Thoracic aorta (tissue), 2 donors: ENCODE results near the gene LDAH. TPM values are rescaled to one million over a fixed set of nuclear protein-coding genes. Genes with fewer than 3 reads are reported as not detected.

Experiments used
- ATAC-seq: fragments of 150-250 bp; one replicate; pipeline ENCODE4 v1.8.0; 2017; ENCODE audit warnings: low read depth; ENCODE audit not compliant: insufficient number of reproducible peaks, low FRiP score
- DNase-seq: peaks from one replicate; pipeline ENCODE4 v3.0.0-alpha.2; 2020; ENCODE audit warnings: low spot score
- H3K27ac ChIP-seq, 2 donors: fragments of 200-600 bp; sonication (generic); 1 replicate in 1 of 2; 2 replicates in 1 of 2; pipeline ENCODE4 v1.5.1; 2016; ENCODE audit warnings: mild to moderate bottlenecking in 2 of 2, moderate library complexity in 2 of 2
- H3K27me3 ChIP-seq: fragments of 200-600 bp; sonication (generic); replicated peaks from 2 replicates; pipeline ENCODE4 v1.6.0; 2016; ENCODE audit warnings: mild to moderate bottlenecking; ENCODE audit not compliant: insufficient read depth
- H3K36me3 ChIP-seq: fragments of 200-600 bp; sonication (generic); one replicate; pipeline ENCODE4 v1.5.1; 2016
- H3K4me1 ChIP-seq, 2 donors: fragments of 200-600 bp; sonication (generic); 1 replicate in 1 of 2; 2 replicates in 1 of 2; pipeline versions ENCODE4 v1.5.1 to v1.6.0; 2016; ENCODE audit warnings: low read depth in 2 of 2, mild to moderate bottlenecking in 1 of 2; ENCODE audit not compliant: control insufficient read depth in 1 of 2
- H3K4me3 ChIP-seq: fragments of 200-600 bp; sonication (generic); 2 replicates; pipeline ENCODE4 v1.5.1; 2016; ENCODE audit warnings: mild to moderate bottlenecking
- H3K9me3 ChIP-seq: fragments of 200-600 bp; sonication (generic); 2 replicates; pipeline ENCODE4 v1.5.1; 2016
- total RNA-seq, 2 donors: library from RNA; depleted of rRNA; stranded (reverse); fragments of >200 nt; gene quantifications; one replicate each; pipeline versions ENCODE4 v1.1.0 to v1.2.3, GENCODE V29; 2016
- TF ChIP-seq, protein P1 (sequence below): fragments of 200-600 bp; sonication (generic); IDR thresholded peaks from one replicate; pipeline ENCODE4 v1.5.1; 2019; ENCODE audit warnings: antibody characterized with exemption

The LDAH gene
- total RNA-seq, 2 donors from 2014 or later, result 14.5 to 19.8 TPM

GRCh38 chr2:20667531-20668401 is 155.1 kb downstream of the LDAH start:
- TF ChIP-seq, protein P1, sequence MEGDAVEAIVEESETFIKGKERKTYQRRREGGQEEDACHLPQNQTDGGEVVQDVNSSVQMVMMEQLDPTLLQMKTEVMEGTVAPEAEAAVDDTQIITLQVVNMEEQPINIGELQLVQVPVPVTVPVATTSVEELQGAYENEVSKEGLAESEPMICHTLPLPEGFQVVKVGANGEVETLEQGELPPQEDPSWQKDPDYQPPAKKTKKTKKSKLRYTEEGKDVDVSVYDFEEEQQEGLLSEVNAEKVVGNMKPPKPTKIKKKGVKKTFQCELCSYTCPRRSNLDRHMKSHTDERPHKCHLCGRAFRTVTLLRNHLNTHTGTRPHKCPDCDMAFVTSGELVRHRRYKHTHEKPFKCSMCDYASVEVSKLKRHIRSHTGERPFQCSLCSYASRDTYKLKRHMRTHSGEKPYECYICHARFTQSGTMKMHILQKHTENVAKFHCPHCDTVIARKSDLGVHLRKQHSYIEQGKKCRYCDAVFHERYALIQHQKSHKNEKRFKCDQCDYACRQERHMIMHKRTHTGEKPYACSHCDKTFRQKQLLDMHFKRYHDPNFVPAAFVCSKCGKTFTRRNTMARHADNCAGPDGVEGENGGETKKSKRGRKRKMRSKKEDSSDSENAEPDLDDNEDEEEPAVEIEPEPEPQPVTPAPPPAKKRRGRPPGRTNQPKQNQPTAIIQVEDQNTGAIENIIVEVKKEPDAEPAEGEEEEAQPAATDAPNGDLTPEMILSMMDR, result no peak
- H3K9me3 ChIP-seq, result no peaks in the 10 kb centered on the region
- peak overlapping the region; percentile 88 for H3K4me3 ChIP-seq
- no peak for ATAC-seq
- peak overlapping the region; percentile 90 to 99 for H3K27ac ChIP-seq
- H3K4me1 ChIP-seq, result peaks cover 8 to 70% of the 10 kb centered on the region in 2 donors
- H3K36me3 ChIP-seq, result peaks cover 13% of the 10 kb centered on the region
- H3K27me3 ChIP-seq, result no peaks in the 10 kb centered on the region
- DNase-seq, result no peak

- peaks cover 13% of the 10 kb centered on the region for H3K36me3 ChIP-seq
- H3K9me3 ChIP-seq, result no peaks in the 10 kb centered on the region
- H3K4me1 ChIP-seq, result peaks cover 3 to 64% of the 10 kb centered on the region in 2 donors
- H3K27ac ChIP-seq, result peak overlapping the region; percentile 99
- TF ChIP-seq, protein P1, result no peak
- H3K4me3 ChIP-seq, result peak overlapping the region; percentile 88
- no peak for DNase-seq
- no peaks in the 10 kb centered on the region for H3K27me3 ChIP-seq
- peak; percentile 29 for ATAC-seq
These were observed 155.8 kb downstream of the LDAH start for GRCh38 chr2:20667151-20667530.

DNA sequence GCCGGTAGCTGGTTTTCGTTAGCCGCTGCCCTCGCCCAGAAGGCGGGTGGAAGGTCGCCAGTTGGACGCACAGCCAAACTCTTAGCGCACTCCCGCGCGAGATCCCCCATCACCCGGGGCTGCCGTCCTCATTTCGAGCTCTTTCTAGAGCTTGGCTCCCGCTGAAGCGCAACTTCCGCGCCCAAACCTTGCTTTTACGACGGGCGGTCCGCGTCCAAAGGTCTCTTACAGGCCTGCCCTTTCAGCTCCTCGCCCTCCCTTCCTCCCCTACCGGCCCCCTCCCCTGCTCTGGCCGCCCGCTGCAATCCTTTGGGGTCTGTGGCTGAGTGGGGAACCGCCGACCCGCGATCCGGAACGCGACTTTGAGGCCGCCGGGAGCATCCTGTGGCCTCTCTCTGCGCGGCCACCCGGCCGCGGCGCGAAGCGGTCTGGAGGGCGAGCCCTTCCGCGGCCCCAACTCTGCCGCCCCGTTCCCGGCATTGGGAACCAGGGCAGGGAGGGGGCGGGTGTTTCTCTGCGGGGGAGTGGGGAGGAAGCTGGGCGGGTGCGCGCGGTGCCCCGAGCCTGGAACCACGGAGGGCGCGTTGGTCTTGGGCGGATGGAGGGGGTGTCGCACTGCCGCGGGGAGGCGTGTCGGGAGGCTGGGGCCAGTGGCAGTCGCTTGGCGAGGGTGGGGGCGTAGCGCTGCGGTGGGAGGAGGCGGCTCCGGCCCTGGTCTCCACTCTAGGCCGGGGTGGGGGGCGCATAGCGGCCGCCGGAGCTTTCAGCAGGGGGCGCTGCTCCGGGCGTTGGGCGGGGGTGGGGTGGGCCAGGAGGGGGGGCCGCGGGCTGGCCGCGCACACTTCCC is 156.4 kb downstream of the LDAH start, which contains the start of gene GDF7:
Gene GDF7 (plus strand): TSS at position 841 of the 847 bp plus-strand sequence. CDS start 96 bp downstream, outside the sequence.
- DNase-seq, result no peak
- Histone ChIP-seq H3K27me3 (no peaks in the 10 kb centered on the region), H3K4me1 (peaks cover 3 to 64% of the 10 kb centered on the region in 2 donors), H3K9me3 (no peaks in the 10 kb centered on the region), H3K27ac (peak within 1 kb of the TSS; percentile 99), H3K4me3 (peak within 1 kb of the TSS; percentile 88), H3K36me3 (peaks cover 10% of the 10 kb centered on the region)
- TF ChIP-seq, protein P1, result peak; percentile 54
- ATAC-seq, result peak; percentile 30

DNA sequence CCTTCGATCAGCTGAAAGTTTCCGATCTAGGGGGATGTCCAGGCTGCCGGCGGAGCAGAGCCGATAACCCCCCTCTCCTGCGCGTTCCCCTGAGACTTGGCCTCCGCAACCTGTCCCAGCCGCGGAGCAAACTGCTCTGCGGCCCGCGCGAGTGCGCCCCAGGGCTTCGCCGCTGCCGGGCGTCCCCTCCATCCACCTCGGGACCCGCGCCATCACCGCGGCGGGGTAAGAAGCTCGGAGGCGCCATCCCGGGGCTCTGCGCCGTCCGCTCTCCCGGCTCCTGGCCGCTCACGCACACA is 156.9 kb downstream of the LDAH start:
- H3K27ac ChIP-seq, result peak overlapping the region; percentile 99
- peak overlapping the region; percentile 88 for H3K4me3 ChIP-seq
- peaks cover 6% of the 10 kb centered on the region for H3K36me3 ChIP-seq
- peaks cover 3 to 58% of the 10 kb centered on the region in 2 donors for H3K4me1 ChIP-seq
- TF ChIP-seq, protein P1, result no peak
- no peaks in the 10 kb centered on the region for H3K27me3 ChIP-seq
- no peaks in the 10 kb centered on the region for H3K9me3 ChIP-seq
- DNase-seq (no peak), ATAC-seq (no peak)
